ENCODE data around the gene BCAS3.

DNA sequence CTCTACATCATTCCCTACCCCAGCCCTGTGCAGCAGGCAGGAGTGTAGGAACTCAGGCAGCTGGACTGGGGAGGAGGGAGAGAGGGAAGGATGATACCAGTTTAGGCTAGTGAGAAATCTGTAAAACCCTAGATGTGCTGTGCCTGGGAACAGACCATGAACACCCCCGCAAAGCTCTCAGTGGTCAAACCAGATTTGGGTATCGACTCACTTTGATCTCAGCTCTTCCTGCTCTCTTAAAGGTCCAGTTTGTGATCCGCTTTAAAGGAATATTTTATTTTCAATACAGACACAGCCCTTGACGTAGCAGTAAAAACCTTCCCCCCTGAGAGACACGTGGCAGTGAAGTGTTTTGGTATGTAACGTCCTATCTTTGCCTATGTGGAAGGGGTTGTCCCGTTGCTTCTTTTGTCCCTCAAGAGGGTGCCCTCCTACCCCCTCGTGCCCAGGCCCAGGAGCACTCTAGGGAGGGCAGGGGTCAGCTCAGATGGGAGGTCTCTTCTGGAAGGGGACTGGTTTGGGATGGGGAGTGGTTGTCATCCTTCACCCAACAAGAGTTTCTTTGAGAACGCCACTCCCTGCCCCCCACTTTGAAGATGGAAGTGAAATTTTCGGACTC lies 702.7 kb downstream of the BCAS3 start:
- TF ChIP-seq, protein P1, sequence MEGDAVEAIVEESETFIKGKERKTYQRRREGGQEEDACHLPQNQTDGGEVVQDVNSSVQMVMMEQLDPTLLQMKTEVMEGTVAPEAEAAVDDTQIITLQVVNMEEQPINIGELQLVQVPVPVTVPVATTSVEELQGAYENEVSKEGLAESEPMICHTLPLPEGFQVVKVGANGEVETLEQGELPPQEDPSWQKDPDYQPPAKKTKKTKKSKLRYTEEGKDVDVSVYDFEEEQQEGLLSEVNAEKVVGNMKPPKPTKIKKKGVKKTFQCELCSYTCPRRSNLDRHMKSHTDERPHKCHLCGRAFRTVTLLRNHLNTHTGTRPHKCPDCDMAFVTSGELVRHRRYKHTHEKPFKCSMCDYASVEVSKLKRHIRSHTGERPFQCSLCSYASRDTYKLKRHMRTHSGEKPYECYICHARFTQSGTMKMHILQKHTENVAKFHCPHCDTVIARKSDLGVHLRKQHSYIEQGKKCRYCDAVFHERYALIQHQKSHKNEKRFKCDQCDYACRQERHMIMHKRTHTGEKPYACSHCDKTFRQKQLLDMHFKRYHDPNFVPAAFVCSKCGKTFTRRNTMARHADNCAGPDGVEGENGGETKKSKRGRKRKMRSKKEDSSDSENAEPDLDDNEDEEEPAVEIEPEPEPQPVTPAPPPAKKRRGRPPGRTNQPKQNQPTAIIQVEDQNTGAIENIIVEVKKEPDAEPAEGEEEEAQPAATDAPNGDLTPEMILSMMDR (IDR thresholded peaks at IDR 0.05) = no peak
- TF ChIP-seq POLR2A (IDR thresholded peaks at IDR 0.05) = no peak
